HEK293T (cell line): ENCODE measurements around the gene C5orf34.

Source experiments
- BHLHE40 ChIP-seq: fragments of 450-650 bp; IDR thresholded peaks from 2 replicates; pipeline ENCODE4 v1.6.1; 2016; ENCODE audit warnings: mild to moderate bottlenecking, moderate library complexity, borderline replicate concordance
- FOXM1 ChIP-seq: fragments of 450-650 bp; IDR thresholded peaks from 2 replicates; pipeline ENCODE4 v1.6.1; 2017; ENCODE audit warnings: mild to moderate bottlenecking, borderline replicate concordance
- SP1 ChIP-seq: fragments of 450-650 bp; IDR thresholded peaks from 2 replicates; pipeline ENCODE4 v1.6.1; 2017
- TF ChIP-seq, protein P1 (sequence below): fragments of 450-650 bp; IDR thresholded peaks from 2 replicates; pipeline ENCODE4 v1.6.1; 2016

- TF ChIP-seq BHLHE40 (no peak), FOXM1 (no peak), SP1 (no peak)
- TF ChIP-seq, protein P1, sequence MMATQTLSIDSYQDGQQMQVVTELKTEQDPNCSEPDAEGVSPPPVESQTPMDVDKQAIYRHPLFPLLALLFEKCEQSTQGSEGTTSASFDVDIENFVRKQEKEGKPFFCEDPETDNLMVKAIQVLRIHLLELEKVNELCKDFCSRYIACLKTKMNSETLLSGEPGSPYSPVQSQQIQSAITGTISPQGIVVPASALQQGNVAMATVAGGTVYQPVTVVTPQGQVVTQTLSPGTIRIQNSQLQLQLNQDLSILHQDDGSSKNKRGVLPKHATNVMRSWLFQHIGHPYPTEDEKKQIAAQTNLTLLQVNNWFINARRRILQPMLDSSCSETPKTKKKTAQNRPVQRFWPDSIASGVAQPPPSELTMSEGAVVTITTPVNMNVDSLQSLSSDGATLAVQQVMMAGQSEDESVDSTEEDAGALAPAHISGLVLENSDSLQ, result no peak
Measured at GRCh38 chr5:43467100-43467499, 47.8 kb downstream of the C5orf34 start.
